ENCODE results near the gene FFAR3. TPM values are rescaled to one million over a fixed set of nuclear protein-coding genes. Genes with fewer than 3 reads are reported as not detected.
A peak's percentile ranks its signal among the peaks of the same experiment; 100 is the strongest.

FFAR3 gene
- total and polyA plus RNA-seq, 9 of the 15 experiments (the other 6 are each of a cell fraction or from before 2014, with no cell fraction given) = not detected

DNA sequence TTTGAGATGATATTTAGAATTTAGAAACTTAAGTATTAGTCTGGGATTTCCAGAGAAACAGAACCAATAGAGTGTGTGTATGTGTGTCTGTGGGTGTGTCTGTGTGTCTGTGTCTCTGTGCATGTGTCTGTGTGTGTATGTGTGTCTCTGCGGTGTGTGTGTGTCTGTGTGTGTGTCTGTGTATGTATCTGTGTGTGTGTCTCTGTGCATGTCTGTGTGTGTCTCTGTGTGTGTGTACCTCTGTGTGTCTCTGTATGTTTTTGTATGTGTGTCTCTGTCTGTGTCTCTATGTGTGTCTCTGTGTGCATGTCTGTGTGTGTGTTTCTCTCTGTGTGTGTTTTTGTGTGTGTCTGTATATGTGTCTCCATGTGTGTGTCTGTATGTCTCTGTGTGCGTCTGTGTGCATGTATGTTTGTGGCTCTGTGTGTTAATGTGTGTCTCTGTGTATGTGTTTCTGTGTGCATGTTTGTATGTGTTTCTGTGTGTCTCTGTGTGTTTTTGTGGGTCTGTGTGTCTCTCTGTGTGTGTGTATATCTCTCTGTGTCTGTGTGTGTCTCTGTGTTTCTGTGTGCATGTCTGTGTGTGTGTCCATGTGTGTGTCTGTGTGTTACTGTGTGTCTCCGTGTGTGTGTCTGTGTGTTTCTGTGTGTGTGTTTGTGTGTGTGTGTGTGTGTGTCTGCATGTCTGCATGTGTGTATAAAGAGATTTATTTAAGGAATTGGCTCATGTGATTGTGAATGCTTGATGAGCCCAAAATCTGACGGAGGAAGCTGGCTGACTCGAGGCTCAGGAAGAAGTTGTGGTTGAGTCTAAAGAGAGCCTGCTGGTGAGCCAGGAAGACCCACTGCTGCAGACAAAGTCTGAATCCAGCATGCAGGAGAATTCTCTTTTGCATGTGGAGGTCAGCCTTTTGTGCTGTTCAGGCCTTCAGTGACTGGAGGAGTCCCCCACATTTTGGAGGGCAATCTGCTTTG lies 34.8 kb downstream of the FFAR3 start (continued):
- no peak for TF ChIP-seq ZNF561 (CRISPR knock-in tag; conservative IDR thresholded peaks at IDR 0.05)
- TF ChIP-seq, protein P1, sequence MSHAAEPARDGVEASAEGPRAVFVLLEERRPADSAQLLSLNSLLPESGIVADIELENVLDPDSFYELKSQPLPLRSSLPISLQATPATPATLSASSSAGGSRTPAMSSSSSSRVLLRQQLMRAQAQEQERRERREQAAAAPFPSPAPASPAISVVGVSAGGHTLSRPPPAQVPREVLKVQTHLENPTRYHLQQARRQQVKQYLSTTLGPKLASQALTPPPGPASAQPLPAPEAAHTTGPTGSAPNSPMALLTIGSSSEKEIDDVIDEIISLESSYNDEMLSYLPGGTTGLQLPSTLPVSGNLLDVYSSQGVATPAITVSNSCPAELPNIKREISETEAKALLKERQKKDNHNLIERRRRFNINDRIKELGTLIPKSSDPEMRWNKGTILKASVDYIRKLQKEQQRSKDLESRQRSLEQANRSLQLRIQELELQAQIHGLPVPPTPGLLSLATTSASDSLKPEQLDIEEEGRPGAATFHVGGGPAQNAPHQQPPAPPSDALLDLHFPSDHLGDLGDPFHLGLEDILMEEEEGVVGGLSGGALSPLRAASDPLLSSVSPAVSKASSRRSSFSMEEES (CRISPR knock-in tag; IDR thresholded peaks at IDR 0.05) = no peak
- no peak for TF ChIP-seq KDM2B (CRISPR knock-in tag; IDR thresholded peaks at IDR 0.05)
- TF ChIP-seq ZNF239 (CRISPR knock-in tag; IDR thresholded peaks at IDR 0.05) = no peak
- no peak for TF ChIP-seq SIN3A (IDR thresholded peaks at IDR 0.05; ENCODE audit: borderline replicate concordance in 2 of 2, control insufficient read depth in 1 of 2, low read depth in 2 of 2, low read length in 2 of 2)
- TF ChIP-seq CBX3 (IDR thresholded peaks at IDR 0.05; ENCODE audit: borderline replicate concordance in 1 of 2, low read length in 2 of 2) = no peak
- no peak for TF ChIP-seq ZBED1 (IDR thresholded peaks at IDR 0.05)
- no peak for TF ChIP-seq ZNF274 (IDR thresholded peaks at IDR 0.05; ENCODE audit: borderline replicate concordance, low read depth, low read length)
- TF ChIP-seq KDM4B (IDR thresholded peaks at IDR 0.05; ENCODE audit: borderline replicate concordance in 2 of 2, low read depth in 1 of 2) = no peak
- no peak for TF ChIP-seq NUFIP1 (IDR thresholded peaks at IDR 0.05; ENCODE audit: partially characterized antibody)
- no peak for TF ChIP-seq BRF1 (IDR thresholded peaks at IDR 0.05; ENCODE audit: borderline replicate concordance, extremely low read depth, insufficient read length)
- no peak for TF ChIP-seq TEAD2 (tag; IDR thresholded peaks at IDR 0.05)
- TF ChIP-seq ZC3H4 (CRISPR knock-in tag; IDR thresholded peaks at IDR 0.05; ENCODE audit: borderline replicate concordance) = no peak
- TF ChIP-seq ZNF551 (CRISPR knock-in tag; IDR thresholded peaks at IDR 0.05) = no peak
- TF ChIP-seq, protein P2, sequence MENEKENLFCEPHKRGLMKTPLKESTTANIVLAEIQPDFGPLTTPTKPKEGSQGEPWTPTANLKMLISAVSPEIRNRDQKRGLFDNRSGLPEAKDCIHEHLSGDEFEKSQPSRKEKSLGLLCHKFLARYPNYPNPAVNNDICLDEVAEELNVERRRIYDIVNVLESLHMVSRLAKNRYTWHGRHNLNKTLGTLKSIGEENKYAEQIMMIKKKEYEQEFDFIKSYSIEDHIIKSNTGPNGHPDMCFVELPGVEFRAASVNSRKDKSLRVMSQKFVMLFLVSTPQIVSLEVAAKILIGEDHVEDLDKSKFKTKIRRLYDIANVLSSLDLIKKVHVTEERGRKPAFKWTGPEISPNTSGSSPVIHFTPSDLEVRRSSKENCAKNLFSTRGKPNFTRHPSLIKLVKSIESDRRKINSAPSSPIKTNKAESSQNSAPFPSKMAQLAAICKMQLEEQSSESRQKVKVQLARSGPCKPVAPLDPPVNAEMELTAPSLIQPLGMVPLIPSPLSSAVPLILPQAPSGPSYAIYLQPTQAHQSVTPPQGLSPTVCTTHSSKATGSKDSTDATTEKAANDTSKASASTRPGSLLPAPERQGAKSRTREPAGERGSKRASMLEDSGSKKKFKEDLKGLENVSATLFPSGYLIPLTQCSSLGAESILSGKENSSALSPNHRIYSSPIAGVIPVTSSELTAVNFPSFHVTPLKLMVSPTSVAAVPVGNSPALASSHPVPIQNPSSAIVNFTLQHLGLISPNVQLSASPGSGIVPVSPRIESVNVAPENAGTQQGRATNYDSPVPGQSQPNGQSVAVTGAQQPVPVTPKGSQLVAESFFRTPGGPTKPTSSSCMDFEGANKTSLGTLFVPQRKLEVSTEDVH (IDR thresholded peaks at IDR 0.05; ENCODE audit: low read depth, partially characterized antibody) = peak; percentile 17
- no peak for TF ChIP-seq SAFB2 (IDR thresholded peaks at IDR 0.05; ENCODE audit: borderline replicate concordance, low read depth, low read length, severe bottlenecking)
- TF ChIP-seq EP400 (IDR thresholded peaks at IDR 0.05) = no peak
- no peak for TF ChIP-seq ZNF146 (CRISPR knock-in tag; IDR thresholded peaks at IDR 0.05; ENCODE audit: unreplicated experiment)
- peak; percentile 22; the same call in 1 of the 2 replicates for TF ChIP-seq LARP7 (IDR thresholded peaks at IDR 0.05)
- no peak for TF ChIP-seq ZBTB1 (CRISPR knock-in tag; IDR thresholded peaks at IDR 0.05; ENCODE audit: borderline replicate concordance, low read depth)
- no peak for TF ChIP-seq CHD4 (IDR thresholded peaks at IDR 0.05; ENCODE audit: insufficient read depth, insufficient replicate concordance, low read depth, low read length, poor library complexity, severe bottlenecking)
- TF ChIP-seq ZNF212 (CRISPR knock-in tag; IDR thresholded peaks at IDR 0.05) = no peak
- TF ChIP-seq SREBF1 (IDR thresholded peaks at IDR 0.05; ENCODE audit: borderline replicate concordance, low read depth, low read length) = no peak
